GM15510 (cell line): Measurements from ENCODE around the gene CAPN7.

ENCODE experiments used
- POLR2A ChIP-seq: IDR thresholded peaks from 3 replicates; pipeline ENCODE4 v1.6.1; 2011; ENCODE audit warnings: borderline replicate concordance; ENCODE audit not compliant: insufficient read length; ENCODE audit errors: extremely low read depth

The CAPN7 gene

DNA sequence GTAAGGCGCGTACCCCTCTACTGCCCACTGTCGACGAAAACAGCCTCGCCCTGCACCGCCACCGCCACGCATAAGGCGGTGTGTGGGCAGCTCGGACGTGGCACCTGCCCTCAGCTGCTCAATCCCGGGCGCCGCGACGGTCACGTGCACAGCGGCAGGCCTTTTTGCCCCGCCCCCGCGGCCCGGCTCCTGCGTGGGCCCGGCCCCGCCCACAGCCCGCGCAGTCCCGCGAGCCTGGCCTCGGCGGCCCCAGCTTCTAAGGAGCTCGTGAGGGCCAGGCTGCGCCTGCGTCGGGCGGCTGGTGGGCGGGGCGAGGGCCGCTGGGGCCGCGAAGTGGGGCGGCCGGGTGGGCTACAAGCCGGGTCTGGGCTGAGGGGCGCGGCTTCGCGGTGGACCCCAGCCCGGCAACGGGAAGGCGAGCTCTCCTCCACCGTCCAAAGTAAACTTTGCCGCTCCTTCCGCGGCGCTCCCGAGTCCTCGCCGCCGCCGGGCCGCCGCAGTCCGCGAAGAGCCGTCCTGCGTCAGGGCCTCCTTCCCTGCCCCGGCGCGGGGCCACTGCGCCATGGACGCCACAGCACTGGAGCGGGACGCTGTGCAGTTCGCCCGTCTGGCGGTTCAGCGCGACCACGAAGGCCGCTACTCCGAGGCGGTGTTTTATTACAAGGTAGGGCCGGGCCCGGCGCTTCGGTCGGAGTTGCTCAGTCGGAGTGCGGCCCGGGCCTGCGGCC, at the start of gene CAPN7:
CAPN7 (plus strand) TSS at position 313 of the 728 bp plus-strand sequence; CDS start at position 563, 250 bp downstream.
- peak; percentile 84 for TF ChIP-seq POLR2A

GRCh38 chr3:15157441-15157840, 48.6 kb upstream of the CAPN7 start:
- TF ChIP-seq POLR2A = no peak

DNA sequence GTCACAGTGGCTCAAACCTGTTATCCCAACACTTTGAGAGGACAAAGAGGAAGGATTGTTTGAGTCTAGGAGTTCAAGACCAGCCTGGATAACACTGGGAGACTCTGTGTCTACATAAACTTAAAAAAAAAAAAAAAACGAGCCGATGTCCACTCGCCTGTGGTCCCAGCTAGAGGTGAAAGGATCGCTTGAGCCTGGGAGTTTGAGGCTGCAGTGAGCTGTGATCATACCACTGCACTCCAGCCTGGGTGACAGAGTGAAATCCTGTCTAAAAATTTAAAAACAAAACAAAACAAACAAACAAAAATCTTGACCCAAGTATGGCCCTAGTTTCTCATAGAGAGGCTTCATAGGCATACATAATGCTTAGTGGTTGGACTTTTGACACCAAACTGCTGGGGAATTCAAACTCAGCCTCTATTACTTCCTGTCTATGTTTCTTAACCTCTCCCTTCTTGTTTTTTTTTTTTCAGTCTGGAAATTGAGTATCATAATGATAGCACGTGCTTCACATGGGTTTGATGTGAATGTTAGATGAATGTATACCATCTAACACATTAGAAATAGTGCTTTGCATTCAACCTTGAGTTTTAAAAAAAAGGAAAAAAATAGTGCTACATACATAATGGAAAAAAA, 46.4 kb upstream of the CAPN7 start:
- TF ChIP-seq POLR2A = no peak

- no peak for TF ChIP-seq POLR2A
Observed at GRCh38 chr3:15160662-15161061, 45.4 kb upstream of the CAPN7 start.

- no peak for TF ChIP-seq POLR2A
Observed at GRCh38 chr3:15161133-15161532, 44.9 kb upstream of the CAPN7 start.

DNA sequence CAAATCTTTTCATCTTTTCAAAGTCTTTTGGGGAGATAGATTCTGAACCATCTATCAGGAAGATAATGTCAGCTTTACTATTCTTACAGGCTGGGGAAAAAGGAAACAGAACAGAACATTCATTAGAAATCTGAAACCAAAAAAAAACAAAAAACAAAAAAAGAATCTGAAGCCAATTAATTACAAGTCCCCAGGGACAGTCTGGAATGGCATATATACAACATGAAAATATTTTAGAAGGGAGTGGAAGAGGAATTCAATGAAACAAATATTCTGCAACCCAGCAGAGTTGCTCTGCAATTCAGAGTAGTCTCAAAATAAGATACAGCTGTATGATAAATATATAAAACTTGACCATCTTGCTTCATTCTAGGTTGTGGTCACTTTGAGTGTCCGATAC, 41.7 kb upstream of the CAPN7 start:
- no peak for TF ChIP-seq POLR2A

DNA sequence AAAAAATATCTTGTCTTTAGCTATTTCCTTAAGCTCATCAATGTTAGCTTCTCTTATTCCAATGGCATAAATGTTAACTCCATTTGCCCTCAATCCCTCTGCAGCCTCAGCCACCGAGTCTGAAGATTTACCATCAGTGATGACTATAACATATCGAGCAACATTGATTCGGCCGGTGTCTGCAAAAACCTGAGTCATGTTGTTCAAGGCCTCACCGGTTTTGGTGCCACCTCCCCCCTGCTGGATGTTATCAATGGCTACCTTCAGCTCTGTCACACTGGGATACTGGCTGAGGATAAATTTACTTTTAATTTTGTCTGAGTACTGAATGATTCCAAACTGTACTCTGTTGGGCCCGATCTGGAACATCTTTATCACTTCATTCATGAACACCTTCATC, 41.0 kb upstream of the CAPN7 start:
- no peak for TF ChIP-seq POLR2A

GRCh38 chr3:15171096-15171495, 35.0 kb upstream of the CAPN7 start:
- no peak for TF ChIP-seq POLR2A

- TF ChIP-seq POLR2A = no peak
Observed at GRCh38 chr3:15172806-15173205, 33.2 kb upstream of the CAPN7 start.

DNA sequence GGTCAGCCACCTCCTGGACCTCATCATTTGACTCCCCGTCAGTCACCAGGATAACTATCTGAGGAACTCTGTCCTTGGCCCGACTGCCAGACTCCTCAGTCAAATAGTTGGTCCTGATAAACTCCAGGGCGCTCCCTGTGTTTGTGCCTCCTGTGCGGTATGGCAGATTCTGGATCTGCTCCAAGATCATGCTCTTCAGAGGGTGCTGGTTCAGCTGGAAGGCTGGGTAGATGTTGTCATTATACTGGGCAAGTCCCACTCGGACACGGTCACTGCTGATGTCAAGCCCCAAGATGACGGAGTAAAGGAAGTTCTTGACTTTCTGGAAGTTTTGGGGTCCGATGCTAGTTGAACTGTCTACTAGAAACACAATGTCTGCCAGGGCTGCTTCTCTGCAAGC, 31.1 kb upstream of the CAPN7 start:
- TF ChIP-seq POLR2A = no peak

- TF ChIP-seq POLR2A = no peak
Observed at GRCh38 chr3:15175605-15176004, 30.4 kb upstream of the CAPN7 start.

- no peak for TF ChIP-seq POLR2A
Observed at GRCh38 chr3:15180042-15180611, 25.9 kb upstream of the CAPN7 start.

- no peak for TF ChIP-seq POLR2A
Observed at GRCh38 chr3:15181511-15181910, 24.5 kb upstream of the CAPN7 start.

DNA sequence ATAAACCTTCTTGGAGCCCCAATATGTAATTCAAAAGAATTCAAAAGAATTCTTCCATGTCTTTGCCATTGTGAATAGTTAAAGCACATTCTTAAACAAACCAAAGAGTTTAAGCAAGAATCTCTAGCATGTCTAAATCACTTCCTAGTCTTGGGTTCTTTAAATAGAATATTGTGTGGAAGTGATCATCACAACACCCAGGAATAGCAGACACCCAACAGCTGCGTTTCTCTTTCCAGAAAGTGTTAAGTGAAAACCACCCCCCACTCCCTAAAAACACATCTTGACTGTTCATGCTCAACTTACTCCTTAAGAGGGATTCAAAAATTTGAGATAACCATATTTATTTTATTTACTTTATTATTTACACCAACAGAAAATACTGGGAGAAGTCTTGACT, 24.1 kb upstream of the CAPN7 start:
- TF ChIP-seq POLR2A = no peak

- TF ChIP-seq POLR2A = no peak
Observed at GRCh38 chr3:15183011-15183410, 23.0 kb upstream of the CAPN7 start.

DNA sequence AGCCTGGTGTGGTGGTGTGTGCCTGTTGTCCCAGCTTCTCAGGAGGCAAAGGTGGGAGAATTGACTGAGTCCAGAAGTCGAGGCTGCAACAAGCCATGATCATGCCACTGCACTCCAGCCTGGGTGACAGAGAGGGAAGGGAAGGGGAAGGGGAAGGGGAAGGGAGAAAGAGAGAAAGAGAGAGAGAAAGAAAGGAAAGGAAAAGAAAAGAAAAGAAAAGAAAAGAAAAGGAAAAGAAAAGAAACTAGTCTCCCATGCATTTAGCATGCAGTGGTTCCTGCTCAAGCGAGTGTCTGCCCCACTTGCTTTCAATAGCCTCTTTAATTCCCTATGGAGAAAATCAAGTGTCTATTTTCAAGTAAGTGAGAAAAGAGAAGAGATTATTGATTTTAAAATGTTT, 20.6 kb upstream of the CAPN7 start:
- no peak for TF ChIP-seq POLR2A
